Fibroblast of lung (primary cell): ENCODE data around the gene CBFB.

Experiments used
- EZH2 ChIP-seq: IDR thresholded peaks from 2 replicates; pipeline ENCODE4 v1.5.1; 2012; ENCODE audit warnings: low read length, control low read depth, mild to moderate bottlenecking; ENCODE audit errors: missing control alignments
- TF ChIP-seq, protein P1 (sequence below), 2 donors: IDR thresholded peaks in 1 of 2; conservative IDR thresholded peaks in 1 of 2; 1 replicate in 1 of 2; 2 replicates in 1 of 2; pipeline ENCODE4 v1.5.1; 2011 to 2012; ENCODE audit warnings: low read length in 2 of 2, control low read depth in 1 of 2, inconsistent platforms in 1 of 2, low read depth in 1 of 2, mild to moderate bottlenecking in 1 of 2

DNA sequence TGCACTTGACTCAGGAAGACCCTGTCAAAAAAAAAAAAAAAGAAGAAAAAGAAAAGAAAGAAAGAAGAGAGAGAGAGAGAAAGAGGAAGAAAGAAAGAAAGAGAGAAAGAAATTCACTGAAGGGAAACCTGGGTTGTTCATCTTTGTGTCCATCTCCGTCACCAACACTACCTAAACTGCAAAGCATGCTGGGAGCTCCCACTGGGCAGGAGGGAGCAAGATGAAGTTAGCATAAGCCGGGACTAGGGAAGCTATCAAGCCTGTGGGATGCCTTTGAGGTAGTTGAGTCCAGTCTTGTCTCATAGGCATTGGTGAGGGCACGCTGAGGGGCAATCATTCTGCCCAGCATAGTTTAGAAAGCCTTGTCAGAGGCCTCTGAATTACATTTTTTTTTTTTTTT is 7.6 kb upstream of the CBFB start:
- TF ChIP-seq, protein P1, sequence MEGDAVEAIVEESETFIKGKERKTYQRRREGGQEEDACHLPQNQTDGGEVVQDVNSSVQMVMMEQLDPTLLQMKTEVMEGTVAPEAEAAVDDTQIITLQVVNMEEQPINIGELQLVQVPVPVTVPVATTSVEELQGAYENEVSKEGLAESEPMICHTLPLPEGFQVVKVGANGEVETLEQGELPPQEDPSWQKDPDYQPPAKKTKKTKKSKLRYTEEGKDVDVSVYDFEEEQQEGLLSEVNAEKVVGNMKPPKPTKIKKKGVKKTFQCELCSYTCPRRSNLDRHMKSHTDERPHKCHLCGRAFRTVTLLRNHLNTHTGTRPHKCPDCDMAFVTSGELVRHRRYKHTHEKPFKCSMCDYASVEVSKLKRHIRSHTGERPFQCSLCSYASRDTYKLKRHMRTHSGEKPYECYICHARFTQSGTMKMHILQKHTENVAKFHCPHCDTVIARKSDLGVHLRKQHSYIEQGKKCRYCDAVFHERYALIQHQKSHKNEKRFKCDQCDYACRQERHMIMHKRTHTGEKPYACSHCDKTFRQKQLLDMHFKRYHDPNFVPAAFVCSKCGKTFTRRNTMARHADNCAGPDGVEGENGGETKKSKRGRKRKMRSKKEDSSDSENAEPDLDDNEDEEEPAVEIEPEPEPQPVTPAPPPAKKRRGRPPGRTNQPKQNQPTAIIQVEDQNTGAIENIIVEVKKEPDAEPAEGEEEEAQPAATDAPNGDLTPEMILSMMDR (conservative IDR thresholded peaks at IDR 0.05 in 1 of 2, IDR thresholded peaks at IDR 0.05 in 1 of 2; ENCODE audit: low read depth in 1 of 2, low read length in 2 of 2) = no peak
- TF ChIP-seq EZH2 = no peak
